ENCODE results near the gene GCAT.
"Not testable (repeated sequence)": the region's sequence is repeated elsewhere in the genome, so short reads cannot be mapped to it uniquely, and the experiment has no call there.

The GCAT gene

DNA sequence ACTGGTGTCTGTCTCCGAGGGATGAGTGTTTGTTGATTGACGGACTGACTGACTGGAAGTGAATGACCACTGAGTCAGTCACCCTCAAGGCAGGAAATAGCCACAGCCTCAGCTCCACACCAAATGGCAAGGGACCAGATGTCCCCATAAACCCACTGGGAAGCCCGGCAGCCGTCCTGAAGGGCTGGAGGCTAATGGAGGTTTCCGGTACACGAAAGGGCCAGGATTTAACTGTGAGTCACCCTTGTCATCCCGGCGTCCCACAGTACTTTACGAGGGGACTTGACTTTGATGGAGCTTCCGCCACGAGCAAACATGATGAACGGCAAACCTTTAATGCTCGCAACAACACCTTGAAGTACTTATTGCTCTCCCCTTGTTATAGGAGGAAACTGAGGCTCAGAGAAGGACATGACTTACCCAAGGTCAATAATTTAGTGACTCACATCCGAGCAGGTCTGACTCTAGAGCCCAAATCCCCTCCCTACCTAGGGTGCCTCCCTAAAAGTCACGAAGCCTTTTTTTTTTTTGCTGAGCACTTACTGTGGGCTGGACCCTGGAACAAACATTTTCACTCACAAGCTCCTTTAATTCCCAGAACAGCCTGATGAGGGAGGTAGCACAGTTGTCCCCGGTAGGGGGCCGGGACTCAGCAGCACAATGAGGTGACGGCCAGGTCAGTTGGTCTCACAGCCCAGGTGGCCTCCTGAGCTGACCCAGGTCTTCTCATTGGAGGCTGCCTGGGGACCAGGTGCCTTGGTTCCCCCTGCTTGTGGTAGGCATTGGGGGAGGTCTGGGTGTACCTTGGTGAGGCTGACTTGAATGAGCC lies 25.2 kb upstream of the GCAT start:
- no peak for DNase-seq (ENCODE audit: low read depth)

DNA sequence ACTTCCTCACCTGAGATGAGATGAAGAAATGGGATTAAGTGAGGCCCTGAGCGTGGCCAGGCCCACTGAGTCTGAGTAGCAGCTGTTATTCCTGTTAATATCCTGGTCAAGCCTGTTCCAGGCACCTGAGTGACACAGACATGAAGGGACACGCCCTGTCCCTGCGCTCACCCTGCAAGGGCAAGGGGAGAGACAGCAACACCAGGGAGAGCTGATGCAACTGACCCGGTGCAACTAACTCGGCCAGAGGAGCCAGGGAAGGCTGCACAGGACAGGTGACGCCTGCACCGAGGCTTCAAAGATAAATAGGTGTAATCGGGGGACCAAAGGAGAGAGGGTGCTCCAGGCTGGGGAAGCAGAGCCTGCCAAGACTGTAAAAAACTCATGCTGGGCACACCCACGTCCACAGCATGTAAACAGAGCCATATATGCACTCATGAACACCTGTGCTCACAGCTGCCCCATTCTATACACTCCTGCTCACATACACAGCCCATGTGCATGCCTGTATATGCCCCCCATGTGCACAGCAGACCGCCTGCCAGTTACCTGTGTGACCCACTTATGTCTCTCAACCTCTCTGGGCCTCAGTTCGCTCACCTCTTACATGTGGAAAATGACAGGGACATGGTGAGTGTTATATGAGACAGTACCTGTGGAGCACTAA lies 22.8 kb upstream of the GCAT start:
- DNase-seq (ENCODE audit: low read depth), result no peak

DNA sequence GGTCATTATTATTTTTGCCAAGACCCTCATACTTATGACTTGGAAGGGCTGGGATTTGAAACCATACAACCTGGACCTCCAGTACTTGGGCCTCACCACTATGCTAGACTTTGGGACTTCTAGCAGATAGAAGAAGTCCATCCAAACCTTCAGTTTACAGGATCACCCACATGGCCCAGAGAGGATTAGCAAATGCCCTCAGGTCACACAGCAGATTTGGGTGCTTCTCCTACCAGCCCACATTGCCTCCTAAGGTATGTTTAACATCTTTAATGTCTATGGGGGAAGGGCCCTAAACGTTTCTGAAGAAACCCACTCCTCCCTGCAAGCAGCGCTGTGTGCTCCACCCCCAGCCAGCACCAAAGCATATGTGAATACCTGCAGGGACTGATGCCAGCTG lies 17.5 kb upstream of the GCAT start:
- DNase-seq (ENCODE audit: low read depth), result no peak

DNA sequence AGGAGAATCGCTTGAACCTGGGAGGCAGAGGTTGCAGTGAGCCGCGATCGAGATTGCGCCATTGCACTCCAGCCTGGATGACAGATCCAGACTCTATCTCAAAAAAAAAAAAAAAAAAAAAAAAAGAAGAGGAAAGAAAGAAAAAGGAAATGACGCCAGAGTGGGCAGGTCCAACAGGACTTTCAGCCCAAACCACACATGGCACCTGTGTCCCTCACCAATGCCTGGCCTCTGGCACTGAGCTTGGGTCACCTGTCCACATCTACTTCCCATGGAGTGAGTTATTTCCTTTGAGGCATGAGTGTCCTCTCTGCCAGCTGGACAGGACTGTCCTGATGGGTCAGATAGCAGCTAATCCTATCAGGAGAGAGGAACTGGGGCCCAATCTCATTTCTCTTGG lies 15.2 kb upstream of the GCAT start:
- DNase-seq (ENCODE audit: low read depth), result no peak

DNA sequence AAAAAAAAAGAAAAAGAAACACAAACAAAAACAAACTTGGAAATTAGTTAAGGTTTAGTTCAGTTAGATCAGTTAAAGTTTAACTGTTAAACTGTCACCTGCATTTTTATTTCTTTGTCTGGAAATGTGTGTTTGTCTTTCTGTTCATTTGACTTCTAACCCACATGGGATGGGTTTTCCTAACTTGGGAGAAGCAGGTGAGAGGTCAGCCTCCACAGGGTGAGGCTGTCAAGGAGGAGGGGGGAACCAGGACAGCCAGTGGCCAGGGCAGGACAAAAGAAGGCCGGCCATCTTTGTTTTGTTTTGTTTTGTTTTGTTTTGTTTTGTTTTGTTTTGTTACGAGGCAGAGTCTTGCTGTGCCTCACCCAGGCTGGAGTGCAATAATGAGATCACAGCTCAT lies 13.4 kb upstream of the GCAT start:
- no peak for DNase-seq (ENCODE audit: low read depth)

DNA sequence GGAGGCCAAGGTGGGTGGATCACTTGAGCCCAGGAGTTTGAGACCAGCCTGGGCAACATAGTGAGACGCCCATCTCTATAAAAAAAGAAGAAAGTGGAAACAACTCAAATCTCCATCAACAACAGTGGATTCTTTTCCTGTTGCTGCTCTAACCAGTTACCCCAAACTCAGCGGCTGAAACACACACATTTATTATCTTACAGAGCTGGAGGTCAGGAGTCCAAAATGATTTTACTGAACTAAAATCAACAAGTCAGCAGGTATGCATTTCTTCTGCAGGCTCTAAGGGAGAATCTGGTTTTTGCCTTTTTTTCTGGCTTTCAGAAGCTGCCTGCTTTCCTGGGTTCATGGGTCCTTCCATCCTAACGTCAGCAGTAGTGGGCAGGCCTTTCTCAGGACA lies 11.7 kb upstream of the GCAT start:
- no peak for DNase-seq (ENCODE audit: low read depth)

DNA sequence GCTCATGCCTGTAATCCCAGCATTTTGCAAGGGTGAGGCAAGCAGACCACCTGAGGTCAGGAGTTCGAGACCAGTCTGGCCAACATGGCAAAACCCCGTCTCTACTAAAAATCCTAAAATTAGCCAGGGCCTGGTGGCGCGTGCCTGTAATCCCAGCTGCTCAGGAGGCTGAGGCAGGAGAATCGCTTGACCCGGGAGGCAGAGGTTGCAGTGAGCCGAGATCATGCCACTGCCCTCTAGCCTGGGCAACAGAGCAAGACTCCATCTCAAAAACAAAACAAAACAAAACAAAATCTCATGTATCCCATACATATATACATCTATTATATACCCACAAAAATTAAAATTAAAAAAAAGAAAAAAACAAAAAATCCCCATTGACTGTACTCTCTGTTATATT lies 10.5 kb upstream of the GCAT start:
- not testable (repeated sequence) for DNase-seq (ENCODE audit: low read depth)

DNA sequence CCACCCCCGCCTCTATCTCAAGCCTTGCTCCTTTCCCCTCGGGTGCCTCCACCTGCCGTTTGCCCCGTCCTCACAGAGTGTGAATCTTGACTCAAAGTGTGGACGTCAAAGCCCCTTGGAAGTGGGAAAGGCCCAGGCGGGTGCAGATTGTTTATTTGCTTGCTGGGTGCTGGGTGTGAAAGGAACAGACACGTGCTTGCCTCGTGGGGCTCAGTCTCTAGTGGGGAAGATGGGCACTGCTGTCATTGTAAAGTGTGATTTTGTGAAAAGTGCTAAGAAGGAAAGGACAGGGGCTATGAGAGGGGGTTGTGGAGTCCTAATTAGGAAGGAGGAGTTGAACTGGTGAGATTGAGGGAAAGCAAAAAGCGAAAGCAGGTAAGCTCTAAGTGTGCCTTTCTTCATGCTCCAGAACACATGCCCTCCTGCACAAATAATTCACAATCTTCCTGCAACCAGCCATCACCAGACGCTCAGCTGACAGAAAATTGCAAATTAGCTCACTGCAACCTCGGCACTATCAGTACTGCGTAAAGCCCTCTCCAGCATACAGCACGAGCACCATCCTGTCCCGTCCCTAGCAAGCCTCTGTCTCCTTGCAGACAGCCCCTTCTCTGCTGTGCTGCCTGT lies 9.7 kb upstream of the GCAT start:
- DNase-seq (ENCODE audit: low read depth), result no peak

DNA sequence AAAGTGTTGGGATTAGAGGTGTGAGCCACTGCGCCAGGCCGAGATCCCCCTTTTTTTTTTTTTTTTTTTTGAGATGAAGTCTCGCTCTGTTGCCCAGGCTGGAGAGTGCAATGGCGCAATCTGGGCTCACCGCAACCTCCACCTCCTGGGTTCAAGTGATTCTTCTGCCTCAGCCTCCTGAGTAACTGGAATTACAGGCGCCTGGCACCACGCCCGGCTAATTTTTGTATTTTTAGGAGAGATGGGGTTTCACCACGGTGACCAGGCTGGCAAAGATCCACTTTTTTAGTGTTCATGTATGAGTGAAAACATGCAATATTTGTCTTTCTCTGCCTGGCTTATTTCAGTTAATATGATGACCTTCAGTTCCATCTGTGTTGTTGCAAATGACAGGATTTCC lies 7.8 kb upstream of the GCAT start:
- not testable (repeated sequence) for DNase-seq (ENCODE audit: low read depth)

DNA sequence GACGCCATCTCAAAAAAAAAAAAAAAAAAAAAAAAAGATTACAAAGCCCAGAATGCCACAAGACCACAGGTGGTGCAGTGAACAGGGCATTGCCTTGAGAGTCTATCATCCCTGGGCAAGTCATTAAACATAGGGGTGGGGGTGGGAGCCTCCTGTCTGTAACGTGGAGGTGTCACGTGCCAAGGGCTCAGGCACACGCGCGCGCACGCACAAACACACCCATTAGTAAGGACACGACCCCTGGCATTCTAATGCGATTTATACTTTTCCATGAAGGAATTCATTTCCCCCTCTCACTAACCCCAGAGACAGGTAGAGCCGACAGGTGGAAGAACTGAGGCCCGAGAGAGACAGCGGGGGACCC lies 5.8 kb upstream of the GCAT start:
- no peak for DNase-seq (ENCODE audit: low read depth)

DNA sequence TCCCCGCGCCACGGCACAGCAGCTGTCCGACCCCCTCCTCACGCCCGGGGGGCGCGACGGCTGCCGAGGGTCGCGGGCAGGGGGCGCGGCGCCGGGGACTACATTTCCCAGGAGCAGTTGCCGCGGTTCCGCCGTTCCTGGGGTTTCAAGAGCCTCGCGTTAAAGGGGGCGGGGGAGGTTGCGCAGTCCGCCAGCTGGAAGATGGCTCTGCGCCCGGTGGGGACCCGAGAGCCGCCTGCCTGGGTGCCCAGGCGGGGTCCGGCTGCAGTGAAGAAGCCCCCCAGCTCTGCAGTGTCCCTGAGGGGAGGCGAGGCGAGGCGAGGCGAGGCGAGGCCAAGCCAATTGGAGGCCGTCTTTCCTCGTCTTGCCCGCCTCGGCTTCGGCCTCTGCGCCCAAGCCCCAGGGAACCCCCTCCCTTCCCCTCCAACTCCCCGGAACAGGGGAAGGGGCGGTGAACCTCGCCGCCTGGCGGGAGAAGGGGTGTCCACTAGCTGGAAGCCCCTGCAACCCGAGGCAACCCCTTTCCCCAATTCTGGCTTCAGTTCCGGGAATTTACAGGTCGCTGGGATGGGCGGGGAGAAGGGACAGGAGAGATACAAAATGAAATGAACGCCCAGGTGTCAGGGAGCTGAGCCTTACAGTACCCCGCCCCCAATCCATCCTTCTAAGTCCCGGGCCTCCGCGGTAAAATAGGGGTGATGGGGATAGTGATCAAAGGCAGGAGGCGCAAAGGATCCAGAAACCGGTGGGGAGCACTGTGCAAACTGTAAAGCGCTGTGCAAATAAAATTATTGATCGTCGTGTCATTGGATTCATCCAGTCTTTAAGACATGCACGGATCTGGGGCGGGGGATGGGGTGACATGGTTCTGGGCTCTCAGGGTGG lies 5.2 kb upstream of the GCAT start:
- DNase-seq (ENCODE audit: low read depth), result no peak

DNA sequence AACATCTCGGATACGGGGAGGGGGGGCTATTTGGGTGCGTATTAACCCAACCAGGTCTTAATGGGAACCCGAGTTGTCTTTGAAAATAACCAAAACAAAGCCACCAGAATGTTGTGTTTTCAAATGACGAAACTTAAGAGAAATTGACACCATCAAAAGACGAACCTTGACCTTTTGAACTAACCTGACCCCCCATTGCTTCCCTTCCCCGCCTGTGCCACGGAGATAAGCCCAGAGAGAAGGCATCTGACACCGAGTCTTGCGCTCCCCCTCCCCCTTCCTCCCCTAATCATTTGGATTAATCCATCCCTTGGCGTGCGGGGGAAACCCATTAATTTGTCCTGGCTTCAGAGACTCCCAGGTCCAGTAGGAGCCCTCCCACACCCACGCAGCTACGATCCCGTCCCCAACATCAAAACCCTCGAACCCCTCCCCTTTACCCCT lies 4.5 kb upstream of the GCAT start:
- no peak for DNase-seq (ENCODE audit: low read depth)

DNA sequence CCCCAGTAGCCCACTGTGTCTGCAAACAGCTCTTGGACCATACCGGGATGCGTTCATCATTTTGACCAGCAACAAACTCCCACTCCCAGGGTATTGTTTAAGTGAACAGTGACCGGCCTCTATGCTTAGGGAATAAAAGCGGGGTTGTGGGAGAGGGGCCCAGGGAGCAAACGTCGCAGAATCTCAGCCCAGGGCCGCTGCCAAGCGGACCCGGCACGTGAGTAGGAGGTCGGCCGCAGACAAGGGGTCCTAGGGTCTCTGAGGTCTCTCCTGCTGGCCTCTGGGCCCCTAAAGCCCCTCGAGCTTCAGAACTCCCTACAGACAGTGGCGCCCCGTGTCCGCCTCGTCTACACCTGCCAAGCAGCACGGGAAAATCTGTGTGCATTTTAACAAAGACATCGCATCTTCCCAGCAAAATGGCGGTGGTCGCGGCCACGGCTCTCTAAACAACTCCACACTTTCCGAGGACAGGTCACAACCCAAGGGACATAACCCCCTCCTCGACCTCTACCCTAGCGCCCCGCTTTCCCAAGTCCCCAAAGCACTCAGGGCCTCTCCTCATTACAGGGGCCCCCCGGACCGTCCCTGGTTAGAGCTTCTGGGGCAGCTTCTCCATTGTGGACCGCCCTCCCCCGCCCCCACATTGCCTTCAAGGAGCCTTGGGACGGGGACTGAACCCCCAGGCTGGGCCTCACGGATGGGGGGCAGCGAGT lies 3.9 kb upstream of the GCAT start:
- no peak for DNase-seq (ENCODE audit: low read depth)

DNA sequence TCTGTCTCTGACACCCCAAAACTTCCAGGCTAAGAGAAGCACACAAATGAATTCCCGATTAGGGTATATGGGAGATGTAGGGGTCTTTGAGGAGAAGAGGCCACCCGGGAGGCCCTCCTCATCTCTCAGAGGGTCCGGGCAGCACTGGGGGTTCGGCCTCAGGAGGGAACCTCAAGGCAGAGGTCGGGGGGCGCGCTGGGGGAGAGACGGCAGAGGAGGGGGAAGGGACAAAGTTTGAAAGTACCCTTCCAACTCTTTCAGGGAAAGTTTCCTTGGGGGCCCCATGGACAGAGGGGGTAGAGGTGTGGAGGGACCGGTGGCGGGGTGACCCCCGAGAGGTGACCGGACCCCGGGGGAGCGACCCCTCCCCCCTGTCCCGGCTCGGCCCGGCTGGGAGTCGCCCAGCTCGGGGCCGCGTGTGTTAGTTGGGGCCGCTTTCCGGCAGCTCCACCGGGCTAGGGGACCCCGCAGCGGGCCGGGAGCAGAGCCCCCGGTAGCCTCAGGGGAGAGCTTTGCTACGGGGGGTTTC lies 3.3 kb upstream of the GCAT start:
- no peak for DNase-seq (ENCODE audit: low read depth)

DNA sequence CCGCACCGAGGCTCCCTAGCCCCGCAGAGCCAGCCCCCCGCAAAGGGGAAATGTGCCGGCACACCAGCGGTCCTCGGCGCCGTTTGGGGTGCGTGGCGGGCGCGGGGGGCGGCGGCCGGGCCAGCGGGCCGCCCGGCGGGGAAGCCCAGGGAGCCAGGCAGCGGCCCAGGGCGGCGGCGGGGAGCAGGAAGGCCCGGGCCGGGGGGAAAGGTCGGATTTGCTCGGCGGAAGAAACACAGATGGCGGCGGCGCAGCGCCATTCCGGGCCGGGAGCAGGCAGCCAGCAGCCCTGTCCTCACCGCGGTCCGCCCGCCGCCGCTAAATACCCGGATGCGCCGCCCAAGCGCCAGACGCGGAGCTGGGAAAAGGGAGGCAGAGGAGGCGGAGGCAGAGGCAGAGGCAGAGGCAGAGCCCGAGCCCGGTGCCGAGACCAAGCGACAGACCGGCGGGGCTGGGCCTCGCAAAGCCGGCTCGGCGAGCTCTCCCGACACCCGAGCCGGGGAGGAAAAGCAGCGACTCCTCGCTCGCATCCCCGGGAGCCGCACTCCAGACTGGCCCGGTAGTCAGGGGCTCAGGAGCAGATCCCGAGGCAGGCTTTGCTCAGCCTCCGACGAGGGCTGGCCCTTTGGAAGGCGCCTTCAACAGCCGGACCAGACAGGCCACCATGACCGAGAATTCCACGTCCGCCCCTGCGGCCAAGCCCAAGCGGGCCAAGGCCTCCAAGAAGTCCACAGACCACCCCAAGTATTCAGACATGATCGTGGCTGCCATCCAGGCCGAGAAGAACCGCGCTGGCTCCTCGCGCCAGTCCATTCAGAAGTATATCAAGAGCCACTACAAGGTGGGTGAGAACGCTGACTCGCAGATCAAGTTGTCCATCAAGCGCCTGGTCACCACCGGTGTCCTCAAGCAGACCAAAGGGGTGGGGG lies 2.6 kb upstream of the GCAT start:
- DNase-seq (ENCODE audit: low read depth), result peak; percentile 46

DNA sequence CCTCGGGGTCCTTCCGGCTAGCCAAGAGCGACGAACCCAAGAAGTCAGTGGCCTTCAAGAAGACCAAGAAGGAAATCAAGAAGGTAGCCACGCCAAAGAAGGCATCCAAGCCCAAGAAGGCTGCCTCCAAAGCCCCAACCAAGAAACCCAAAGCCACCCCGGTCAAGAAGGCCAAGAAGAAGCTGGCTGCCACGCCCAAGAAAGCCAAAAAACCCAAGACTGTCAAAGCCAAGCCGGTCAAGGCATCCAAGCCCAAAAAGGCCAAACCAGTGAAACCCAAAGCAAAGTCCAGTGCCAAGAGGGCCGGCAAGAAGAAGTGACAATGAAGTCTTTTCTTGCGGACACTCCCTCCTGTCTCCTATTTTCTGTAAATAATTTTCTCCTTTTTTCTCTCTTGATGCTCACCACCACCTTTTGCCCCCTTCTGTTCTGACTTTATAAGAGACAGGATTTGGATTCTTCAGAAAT lies 1.9 kb upstream of the GCAT start:
- no peak for DNase-seq (ENCODE audit: low read depth)

DNA sequence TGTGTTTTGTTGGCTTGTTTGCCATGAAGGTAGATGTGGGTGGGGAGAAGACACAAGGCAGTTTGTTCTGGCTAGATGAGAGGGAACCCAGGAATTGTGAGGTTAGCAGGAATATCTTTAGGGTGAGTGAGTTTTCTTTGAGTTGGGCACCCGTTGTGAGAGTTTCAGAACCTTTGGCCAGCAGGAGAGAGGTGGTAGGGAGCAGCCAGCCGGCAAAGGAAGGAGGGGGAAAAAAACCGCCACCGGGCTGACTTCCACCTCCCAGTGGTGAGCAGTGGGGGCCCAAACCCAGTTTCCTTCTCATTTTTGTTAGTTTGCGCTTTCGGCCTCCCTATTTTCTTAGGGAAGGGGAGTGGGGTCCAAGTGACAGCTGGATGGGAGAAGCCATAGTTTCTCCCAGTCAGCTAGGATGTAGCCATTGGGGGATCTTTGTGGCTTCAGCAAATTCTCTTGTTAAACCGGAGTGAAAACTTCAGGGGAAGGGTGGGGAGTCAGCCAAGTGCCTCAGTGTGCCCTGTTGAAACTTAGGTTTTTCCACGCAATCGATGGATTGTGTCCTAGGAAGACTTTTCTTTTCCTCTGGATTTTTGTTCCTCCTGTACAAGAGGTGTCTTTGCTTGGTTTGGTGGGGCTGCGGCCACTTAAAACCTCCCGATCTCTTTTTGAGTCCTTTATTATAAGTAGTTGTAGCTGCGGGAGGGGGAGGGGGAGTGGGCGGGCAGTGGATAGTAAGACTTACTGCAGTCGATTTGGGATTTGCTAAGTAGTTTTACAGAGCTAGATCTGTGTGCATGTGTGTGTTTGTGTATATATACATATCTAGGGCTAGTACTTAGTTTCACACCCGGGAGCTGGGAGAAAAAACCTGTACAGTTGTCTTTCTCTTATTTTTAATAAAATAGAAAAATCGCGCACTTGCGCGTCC lies 1.1 kb upstream of the GCAT start:
- DNase-seq (ENCODE audit: low read depth), result no peak

DNA sequence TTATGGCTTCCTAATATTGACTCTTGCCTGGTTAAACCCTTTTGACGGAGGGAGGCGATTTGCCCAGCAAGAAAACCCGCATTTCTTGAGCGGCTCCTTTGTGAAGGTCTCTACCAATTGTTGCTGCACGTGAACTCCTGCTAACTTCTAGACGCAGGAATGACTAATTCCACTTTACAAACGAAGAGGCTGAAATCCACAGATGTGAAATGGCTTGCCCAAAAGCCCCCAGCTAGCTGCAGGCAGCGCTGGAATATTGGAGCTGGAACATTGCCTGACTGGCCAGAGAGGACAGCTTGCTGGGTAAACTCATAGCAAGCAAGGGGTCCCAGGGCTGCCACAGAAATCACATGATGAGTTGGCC lies 542 bp downstream of the GCAT start:
- DNase-seq (ENCODE audit: low read depth), result no peak

DNA sequence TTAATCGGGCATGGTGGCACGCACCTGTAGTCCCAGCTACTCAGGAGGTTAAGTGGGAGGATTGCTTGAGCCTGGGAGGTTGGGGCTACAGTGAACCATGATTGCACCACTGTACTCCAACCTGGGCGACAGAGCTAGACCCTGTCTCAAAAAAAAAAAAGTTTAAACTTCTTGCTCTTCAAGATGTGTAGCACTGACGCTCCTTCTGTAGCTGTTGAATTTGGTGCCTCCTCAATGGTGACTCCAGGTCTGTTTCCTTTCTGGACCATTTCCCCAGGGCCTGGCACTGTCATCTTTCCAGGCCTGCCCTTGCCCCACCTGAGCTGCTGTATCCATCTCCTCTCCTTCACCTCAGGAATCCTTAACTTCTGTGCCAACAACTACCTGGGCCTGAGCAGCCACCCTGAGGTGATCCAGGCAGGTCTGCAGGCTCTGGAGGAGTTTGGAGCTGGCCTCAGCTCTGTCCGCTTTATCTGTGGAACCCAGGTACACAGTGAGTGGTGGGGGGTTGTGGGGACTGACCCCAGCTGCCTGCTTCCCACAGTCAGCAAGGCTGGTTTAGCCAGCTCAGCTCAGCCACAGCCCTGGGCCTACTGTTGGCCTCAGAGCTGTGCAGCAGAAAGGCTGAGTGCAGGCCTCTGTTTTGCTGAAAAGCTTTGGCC lies 2.1 kb downstream of the GCAT start:
- no peak for DNase-seq (ENCODE audit: low read depth)
